Natural killer cell (primary cell): ENCODE results near the gene TBL3. TPM values are rescaled to one million over a fixed set of nuclear protein-coding genes. Genes with fewer than 3 reads are reported as not detected.

ENCODE experiments used
- ATAC-seq, 3 donors: fragments of 150-1000 bp in 2 of 3; fragments of 200-7000 bp in 1 of 3; cut with Tn5 transposase; 1 replicate in 1 of 3; 2 replicates in 2 of 3; pipeline ENCODE4 v1.10.0; 2021; ENCODE audit warnings: mild to moderate bottlenecking in 2 of 3, moderate library complexity in 2 of 3
- DNase-seq, 2 donors: peaks; one replicate each; pipeline versions ENCODE4 v3.0.0 to v3.0.0-alpha.2; 2013 to 2021; ENCODE audit warnings: mixed read lengths in 1 of 2
- H3K27ac ChIP-seq: one replicate; pipeline ENCODE4 v1.5.1; 2013; ENCODE audit warnings: mild to moderate bottlenecking, low read length
- H3K27me3 ChIP-seq: one replicate; pipeline ENCODE4 v1.6.1; 2013; ENCODE audit warnings: low read length; ENCODE audit not compliant: control insufficient read depth, insufficient read depth
- H3K36me3 ChIP-seq: one replicate; pipeline ENCODE4 v1.6.1; 2013; ENCODE audit warnings: low read length; ENCODE audit not compliant: control insufficient read depth, insufficient read depth
- H3K4me1 ChIP-seq: one replicate; pipeline ENCODE4 v1.6.1; 2013; ENCODE audit warnings: low read length; ENCODE audit not compliant: control insufficient read depth, insufficient read depth
- H3K4me3 ChIP-seq: one replicate; pipeline ENCODE4 v1.5.1; 2013; ENCODE audit warnings: low read length
- H3K9me3 ChIP-seq: one replicate; pipeline ENCODE4 v1.6.1; 2013; ENCODE audit warnings: low read length; ENCODE audit not compliant: control insufficient read depth, insufficient read depth
- H3K27ac Mint-ChIP-seq, 2 donors: one replicate each; pipeline ENCODE4 v1.8.0; 2022; ENCODE audit warnings: mild to moderate bottlenecking in 2 of 2, mixed read lengths in 2 of 2, moderate library complexity in 1 of 2
- H3K27me3 Mint-ChIP-seq, 2 donors: one replicate each; pipeline ENCODE4 v1.8.0; 2022; ENCODE audit warnings: low read depth in 2 of 2, mixed read lengths in 2 of 2
- H3K36me3 Mint-ChIP-seq: one replicate; pipeline ENCODE4 v1.8.0; 2022; ENCODE audit warnings: mixed read lengths
- H3K4me1 Mint-ChIP-seq, 2 donors: one replicate each; pipeline ENCODE4 v1.8.0; 2022; ENCODE audit warnings: mixed read lengths in 2 of 2
- H3K4me3 Mint-ChIP-seq: one replicate; pipeline ENCODE4 v1.8.0; 2022; ENCODE audit warnings: mild to moderate bottlenecking, moderate library complexity, mixed read lengths
- H3K9me3 Mint-ChIP-seq, 2 donors: one replicate each; pipeline ENCODE4 v1.8.0; 2022; ENCODE audit warnings: mixed read lengths in 2 of 2
- WGBS: methylation state at CpG from one replicate; pipeline ENCODE4 v1.1.7; 2013; ENCODE audit warnings: missing lambda C conversion rate; ENCODE audit not compliant: insufficient coverage; 5-methylcytosine and 5-hydroxymethylcytosine counted together
- intact Hi-C: fragments of 100-400 bp; cut with micrococcal nuclease; formaldehyde crosslinking; loops from one replicate; pipeline ENCODE4 v1.14.2; 2022
- total RNA-seq, 4 donors: library from RNA; stranded (reverse); fragments of 120-200 nt in 1 of 4; gene quantifications; one replicate each; pipeline versions ENCODE4 v1.2.3 to v1.2.4, GENCODE V29; 2013 to 2022
- TF ChIP-seq, protein P1 (sequence below): fragments of 200-600 bp; IDR thresholded peaks from one replicate; pipeline ENCODE4 v1.8.0; 2022; ENCODE audit warnings: antibody characterized with exemption

The TBL3 gene
- total RNA-seq, 3 donors from 2014 or later (not counting 1 experiment from before 2014, with no cell fraction given), result 25.1 to 28.9 (median 28.1) TPM

- Histone ChIP-seq H3K4me3 (no peak overlapping the region), H3K4me1 (peaks cover 18% of the 10 kb centered on the region), H3K36me3 (peaks cover 42% of the 10 kb centered on the region), H3K9me3 (no peaks in the 10 kb centered on the region), H3K27ac (no peak overlapping the region), H3K27me3 (peaks cover 24% of the 10 kb centered on the region)
- peaks cover 6 to 8% of the 10 kb centered on the region in 2 donors for H3K4me1 Mint-ChIP-seq
- no peaks in the 10 kb centered on the region for H3K36me3 Mint-ChIP-seq
- H3K27me3 Mint-ChIP-seq, result peaks cover 0 to 7% of the 10 kb centered on the region in 2 donors
- H3K27ac Mint-ChIP-seq, result no peak overlapping the region
- intact Hi-C loops, result no loop called here
- TF ChIP-seq, protein P1, sequence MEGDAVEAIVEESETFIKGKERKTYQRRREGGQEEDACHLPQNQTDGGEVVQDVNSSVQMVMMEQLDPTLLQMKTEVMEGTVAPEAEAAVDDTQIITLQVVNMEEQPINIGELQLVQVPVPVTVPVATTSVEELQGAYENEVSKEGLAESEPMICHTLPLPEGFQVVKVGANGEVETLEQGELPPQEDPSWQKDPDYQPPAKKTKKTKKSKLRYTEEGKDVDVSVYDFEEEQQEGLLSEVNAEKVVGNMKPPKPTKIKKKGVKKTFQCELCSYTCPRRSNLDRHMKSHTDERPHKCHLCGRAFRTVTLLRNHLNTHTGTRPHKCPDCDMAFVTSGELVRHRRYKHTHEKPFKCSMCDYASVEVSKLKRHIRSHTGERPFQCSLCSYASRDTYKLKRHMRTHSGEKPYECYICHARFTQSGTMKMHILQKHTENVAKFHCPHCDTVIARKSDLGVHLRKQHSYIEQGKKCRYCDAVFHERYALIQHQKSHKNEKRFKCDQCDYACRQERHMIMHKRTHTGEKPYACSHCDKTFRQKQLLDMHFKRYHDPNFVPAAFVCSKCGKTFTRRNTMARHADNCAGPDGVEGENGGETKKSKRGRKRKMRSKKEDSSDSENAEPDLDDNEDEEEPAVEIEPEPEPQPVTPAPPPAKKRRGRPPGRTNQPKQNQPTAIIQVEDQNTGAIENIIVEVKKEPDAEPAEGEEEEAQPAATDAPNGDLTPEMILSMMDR, result no peak
- H3K9me3 Mint-ChIP-seq, result no peaks in the 10 kb centered on the region
- ATAC-seq, result no peak
- H3K4me3 Mint-ChIP-seq, result no peak overlapping the region
- no peak for DNase-seq
- 96% methylated on average over 31 of the region's 33 CpGs for WGBS
Measured at GRCh38 chr16:1976951-1977874, 5.4 kb downstream of the TBL3 start.

GRCh38 chr16:1977875-1978268 lies 6.0 kb downstream of the TBL3 start:
- H3K4me3 Mint-ChIP-seq, result no peak overlapping the region
- no peak overlapping the region for H3K27ac ChIP-seq
- peaks cover 11% of the 10 kb centered on the region for H3K4me1 ChIP-seq
- peaks cover under 1 to 3% of the 10 kb centered on the region in 2 donors for H3K4me1 Mint-ChIP-seq
- H3K27ac Mint-ChIP-seq, result no peak overlapping the region
- TF ChIP-seq, protein P1, result no peak
- H3K36me3 ChIP-seq, result peaks cover 42% of the 10 kb centered on the region
- ATAC-seq (no peak), DNase-seq (no peak)
- peaks cover 29% of the 10 kb centered on the region for H3K27me3 ChIP-seq
- no peak overlapping the region for H3K4me3 ChIP-seq
- peaks cover 0 to 8% of the 10 kb centered on the region in 2 donors for H3K27me3 Mint-ChIP-seq
- WGBS, result 98% methylated on average over 18 of the region's 18 CpGs
- H3K9me3 ChIP-seq, result no peaks in the 10 kb centered on the region
- intact Hi-C loops, result no loop called here
- H3K9me3 Mint-ChIP-seq, result no peaks in the 10 kb centered on the region
- H3K36me3 Mint-ChIP-seq, result no peaks in the 10 kb centered on the region

DNA sequence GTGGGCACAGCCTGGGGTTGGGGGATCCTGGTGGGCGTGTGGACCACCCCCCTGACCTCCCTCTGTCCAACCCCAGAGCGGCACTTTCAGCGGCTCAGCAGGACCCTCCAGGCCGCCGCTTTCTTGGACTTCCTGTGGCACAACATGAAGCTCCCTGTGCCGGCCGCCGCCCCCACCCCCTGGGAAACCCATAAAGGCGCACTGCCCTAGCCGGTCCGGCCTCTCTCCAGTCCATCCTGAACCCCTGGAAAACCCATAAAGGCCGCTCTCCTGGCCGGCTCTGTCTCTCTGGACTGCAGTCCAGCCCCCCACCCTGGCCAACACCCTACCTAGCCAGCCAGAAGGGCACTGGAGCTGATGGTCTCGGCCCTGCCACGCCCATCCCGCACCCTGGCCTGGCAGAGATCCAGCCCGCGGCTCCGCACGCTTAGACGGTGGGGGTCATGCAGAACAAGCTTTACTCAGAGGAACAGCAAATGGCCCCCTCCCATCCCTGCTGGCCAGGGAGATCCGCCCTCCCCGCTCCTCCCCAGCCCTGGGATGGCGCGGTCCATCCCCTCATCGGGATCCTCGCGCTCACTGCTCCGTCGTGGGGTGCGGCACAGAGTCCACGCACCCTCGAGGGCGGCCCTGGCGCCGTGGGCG lies 6.7 kb downstream of the TBL3 start:
- H3K27ac ChIP-seq, result no peak overlapping the region
- WGBS, result 94% methylated on average over 37 of the region's 37 CpGs
- H3K27me3 ChIP-seq, result peaks cover 31% of the 10 kb centered on the region
- intact Hi-C loops, result no loop called here
- Mint-ChIP-seq H3K27ac (no peak overlapping the region), H3K36me3 (no peaks in the 10 kb centered on the region), H3K4me3 (no peak overlapping the region), H3K4me1 (peaks cover 0 to 4% of the 10 kb centered on the region in 2 donors), H3K27me3 (peaks cover 0 to 12% of the 10 kb centered on the region in 2 donors), H3K9me3 (no peaks in the 10 kb centered on the region)
- peaks cover 13% of the 10 kb centered on the region for H3K4me1 ChIP-seq
- no peak for ATAC-seq
- no peak for DNase-seq
- TF ChIP-seq, protein P1, result no peak
- no peak overlapping the region for H3K4me3 ChIP-seq
- peaks cover 42% of the 10 kb centered on the region for H3K36me3 ChIP-seq
- H3K9me3 ChIP-seq, result no peaks in the 10 kb centered on the region
